Measurements from ENCODE around the gene SPDYC.

SPDYC gene

DNA sequence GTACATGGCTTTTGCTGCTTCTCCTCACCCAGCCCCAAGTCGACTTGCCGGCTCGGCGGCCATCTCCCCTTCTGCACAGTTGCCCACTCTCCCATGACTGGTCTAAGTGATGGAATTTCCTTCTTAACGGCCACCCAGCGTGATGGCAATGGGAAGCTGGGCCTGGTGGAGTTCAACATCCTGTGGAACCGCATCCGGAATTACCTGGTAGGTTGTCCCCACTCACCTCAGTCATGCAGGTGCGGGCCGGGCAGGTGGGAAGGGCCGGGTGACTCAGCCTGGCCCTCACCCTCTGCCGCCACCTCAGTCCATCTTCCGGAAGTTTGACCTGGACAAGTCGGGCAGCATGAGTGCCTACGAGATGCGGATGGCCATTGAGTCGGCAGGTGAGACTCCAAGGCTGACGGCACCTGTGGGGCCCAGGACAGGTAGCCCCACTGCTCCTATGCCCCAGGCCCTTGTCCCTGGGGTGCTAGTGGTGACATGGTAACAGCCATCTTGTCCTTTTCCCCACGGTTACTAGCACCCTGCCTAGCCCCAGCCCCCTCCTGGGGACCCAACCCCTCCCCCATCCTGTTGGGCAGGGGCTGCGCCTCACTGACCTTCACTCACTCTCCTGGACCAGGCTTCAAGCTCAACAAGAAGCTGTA, 39.8 kb downstream of the SPDYC start:
- no peak overlapping the region for H3K4me3 ChIP-seq (ENCODE audit: low read depth, low read length)
- DNase-seq (ENCODE audit: low read depth) = no peak
- in situ Hi-C loops (cut with HindIII; ENCODE audit: low sequenced_read_pairs) = loop anchor here (5.0 kb wide), 2 partner anchors 42 to 67 kb away; no protein-coding TSS in a partner anchor
- TF ChIP-seq, protein P1, sequence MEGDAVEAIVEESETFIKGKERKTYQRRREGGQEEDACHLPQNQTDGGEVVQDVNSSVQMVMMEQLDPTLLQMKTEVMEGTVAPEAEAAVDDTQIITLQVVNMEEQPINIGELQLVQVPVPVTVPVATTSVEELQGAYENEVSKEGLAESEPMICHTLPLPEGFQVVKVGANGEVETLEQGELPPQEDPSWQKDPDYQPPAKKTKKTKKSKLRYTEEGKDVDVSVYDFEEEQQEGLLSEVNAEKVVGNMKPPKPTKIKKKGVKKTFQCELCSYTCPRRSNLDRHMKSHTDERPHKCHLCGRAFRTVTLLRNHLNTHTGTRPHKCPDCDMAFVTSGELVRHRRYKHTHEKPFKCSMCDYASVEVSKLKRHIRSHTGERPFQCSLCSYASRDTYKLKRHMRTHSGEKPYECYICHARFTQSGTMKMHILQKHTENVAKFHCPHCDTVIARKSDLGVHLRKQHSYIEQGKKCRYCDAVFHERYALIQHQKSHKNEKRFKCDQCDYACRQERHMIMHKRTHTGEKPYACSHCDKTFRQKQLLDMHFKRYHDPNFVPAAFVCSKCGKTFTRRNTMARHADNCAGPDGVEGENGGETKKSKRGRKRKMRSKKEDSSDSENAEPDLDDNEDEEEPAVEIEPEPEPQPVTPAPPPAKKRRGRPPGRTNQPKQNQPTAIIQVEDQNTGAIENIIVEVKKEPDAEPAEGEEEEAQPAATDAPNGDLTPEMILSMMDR (IDR thresholded peaks at IDR 0.05; ENCODE audit: low read depth, low read length, missing control alignments) = no peak

DNA sequence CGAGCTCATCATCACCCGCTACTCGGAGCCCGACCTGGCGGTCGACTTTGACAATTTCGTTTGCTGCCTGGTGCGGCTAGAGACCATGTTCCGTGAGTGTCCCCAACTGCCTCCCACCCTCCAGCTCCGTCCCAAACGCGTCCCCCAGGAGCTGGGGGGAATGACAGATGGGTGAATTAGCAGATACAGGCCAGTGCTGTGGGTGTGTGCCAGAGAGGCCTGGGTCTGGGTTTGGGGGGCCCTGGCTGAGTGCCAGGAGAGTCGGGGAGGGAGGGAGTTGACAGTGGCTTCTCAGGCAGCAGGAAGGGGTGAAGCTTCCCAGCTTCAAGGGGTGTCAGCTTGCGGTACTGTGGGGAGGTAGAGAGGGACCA, 40.3 kb downstream of the SPDYC start:
- H3K4me3 ChIP-seq (ENCODE audit: low read depth, low read length) = no peak overlapping the region
- in situ Hi-C loops (cut with HindIII; ENCODE audit: low sequenced_read_pairs) = loop anchor here (5.0 kb wide), 2 partner anchors 42 to 67 kb away; no protein-coding TSS in a partner anchor
- DNase-seq (ENCODE audit: low read depth) = no peak
- TF ChIP-seq, protein P1 (IDR thresholded peaks at IDR 0.05; ENCODE audit: low read depth, low read length, missing control alignments) = no peak

DNA sequence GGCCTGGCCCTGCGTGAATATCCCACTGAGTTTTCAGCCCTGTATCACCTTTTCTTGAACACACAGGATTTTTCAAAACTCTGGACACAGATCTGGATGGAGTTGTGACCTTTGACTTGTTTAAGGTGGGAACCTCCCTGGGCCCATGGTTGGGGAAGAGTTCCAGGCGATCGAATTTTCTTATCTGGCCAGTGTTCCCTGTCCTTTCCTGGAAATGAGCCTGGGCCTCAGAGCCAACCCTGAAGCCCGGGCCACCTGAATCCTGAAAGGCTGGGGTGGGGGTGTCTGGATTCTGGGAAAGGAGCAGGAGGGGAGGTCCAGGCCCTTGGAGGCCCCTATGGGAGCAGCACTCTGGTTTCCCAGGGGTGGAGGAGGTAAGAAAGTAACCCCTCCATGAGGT, 40.7 kb downstream of the SPDYC start:
- in situ Hi-C loops (cut with HindIII; ENCODE audit: low sequenced_read_pairs) = loop anchor here (5.0 kb wide), 2 partner anchors 42 to 67 kb away; no protein-coding TSS in a partner anchor
- no peak for DNase-seq (ENCODE audit: low read depth)
- no peak overlapping the region for H3K4me3 ChIP-seq (ENCODE audit: low read depth, low read length)
- TF ChIP-seq, protein P1 (IDR thresholded peaks at IDR 0.05; ENCODE audit: low read depth, low read length, missing control alignments) = no peak

DNA sequence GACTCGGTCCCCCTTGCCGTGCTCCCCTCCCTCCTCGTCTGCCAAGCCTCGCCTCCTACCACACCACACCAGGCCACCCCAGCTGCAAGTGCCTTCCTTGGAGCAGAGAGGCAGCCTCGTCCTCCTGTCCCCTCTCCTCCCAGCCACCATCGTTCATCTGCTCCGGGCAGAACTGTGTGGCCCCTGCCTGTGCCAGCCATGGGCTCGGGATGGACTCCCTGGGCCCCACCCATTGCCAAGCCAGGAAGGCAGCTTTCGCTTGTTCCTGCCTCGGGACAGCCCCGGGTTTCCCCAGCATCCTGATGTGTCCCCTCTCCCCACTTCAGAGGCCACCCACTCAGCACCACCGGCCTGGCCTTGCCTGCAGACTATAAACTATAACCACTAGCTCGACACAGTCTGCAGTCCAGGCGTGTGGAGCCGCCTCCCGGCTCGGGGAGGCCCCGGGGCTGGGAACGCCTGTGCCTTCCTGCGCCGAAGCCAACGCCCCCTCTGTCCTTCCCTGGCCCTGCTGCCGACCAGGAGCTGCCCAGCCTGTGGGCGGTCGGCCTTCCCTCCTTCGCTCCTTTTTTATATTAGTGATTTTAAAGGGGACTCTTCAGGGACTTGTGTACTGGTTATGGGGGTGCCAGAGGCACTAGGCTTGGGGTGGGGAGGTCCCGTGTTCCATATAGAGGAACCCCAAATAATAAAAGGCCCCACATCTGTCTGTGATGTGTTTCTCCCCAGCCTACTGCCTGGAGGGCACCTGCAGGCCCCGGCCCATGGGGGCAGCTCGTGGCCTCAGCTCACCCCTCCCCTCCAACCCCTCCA, 41.5 kb downstream of the SPDYC start:
- TF ChIP-seq, protein P1 (IDR thresholded peaks at IDR 0.05; ENCODE audit: low read depth, low read length, missing control alignments) = no peak
- in situ Hi-C loops (cut with HindIII; ENCODE audit: low sequenced_read_pairs) = loop anchor here (5.0 kb wide), 2 partner anchors 41 to 66 kb away; no protein-coding TSS in a partner anchor
- no peak for DNase-seq (ENCODE audit: low read depth)

DNA sequence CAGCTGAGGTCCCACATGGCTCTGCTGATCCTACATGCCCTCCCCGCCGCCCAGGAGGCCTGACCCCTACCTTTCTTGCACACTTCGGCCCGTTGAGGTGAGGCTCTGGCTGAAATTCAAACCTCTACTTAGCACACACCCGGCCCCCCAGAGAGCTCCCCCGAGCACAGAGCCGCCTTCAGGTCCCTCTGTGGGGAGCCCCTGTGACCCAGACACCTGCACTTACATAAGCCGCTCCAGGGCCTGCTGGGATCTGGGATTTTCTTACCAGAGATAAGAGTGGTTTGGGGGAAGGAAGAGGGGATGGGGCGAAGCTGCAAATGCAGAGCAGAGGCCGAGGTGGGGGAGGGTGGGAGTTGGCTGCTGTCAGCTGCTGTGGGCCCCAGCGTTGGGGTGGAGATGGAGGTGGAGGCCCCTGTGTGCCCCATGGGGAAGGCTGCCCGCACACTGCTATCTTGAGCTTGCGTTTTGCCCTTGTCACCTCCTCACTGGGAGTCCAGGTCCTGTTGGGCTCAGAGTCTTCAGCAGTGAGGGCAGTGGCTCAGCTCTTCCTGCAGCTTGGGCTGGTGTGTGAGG, 42.3 kb downstream of the SPDYC start:
- no peak for DNase-seq (ENCODE audit: low read depth)
- H3K4me3 ChIP-seq (ENCODE audit: low read depth, low read length) = no peak overlapping the region
- in situ Hi-C loops (cut with HindIII; ENCODE audit: low sequenced_read_pairs) = loop anchor here (5.0 kb wide), 2 partner anchors 40 to 65 kb away; no protein-coding TSS in a partner anchor
- TF ChIP-seq, protein P1 (IDR thresholded peaks at IDR 0.05; ENCODE audit: low read depth, low read length, missing control alignments) = no peak

More for the DNA sequence above, 41.5 kb downstream of the SPDYC start:
- H3K4me3 ChIP-seq (ENCODE audit: low read depth, low read length) = no peak overlapping the region
